HepG2 (cell line): ENCODE results near the gene RPS19. TPM values are rescaled to one million over a fixed set of nuclear protein-coding genes. Genes with fewer than 3 reads are reported as not detected.

Source experiments
- ATAC-seq: fragments of 200-7000 bp; cut with Tn5 transposase; 3 replicates; pipeline ENCODE4 v1.9.1; 2020; ENCODE audit warnings: mild to moderate bottlenecking, moderate library complexity
- BruUV-seq: library from RNA; stranded (reverse); fragments of 400-500 nt; replicated peaks from 2 replicates; lab custom pipeline; 2021; lab: Mats Ljungman, UMichigan
- CTCF ChIA-PET: fragments of 300-600 bp; formaldehyde crosslinking; extraction: SDS; loops from one replicate; lab custom pipeline; 2021; ENCODE audit warnings: low total read pairs, inconsistent platforms, low intra/inter-chr PET ratio; lab: Yijun Ruan, JAX
- POLR2A ChIA-PET: fragments of 350-600 bp; sonication (Branson Sonifier 250); formaldehyde crosslinking; loops from one replicate; lab custom pipeline; 2020; ENCODE audit warnings: antibody characterized with exemption, inconsistent platforms; lab: Yijun Ruan, JAX
- DNase-seq: peaks from one replicate; pipeline ENCODE4 v3.0.0-alpha.2; 2015; ENCODE audit warnings: low spot score
- FAIRE-seq: peaks from 3 replicates; lab custom pipeline; 2011; peaks lifted over from hg19 to GRCh38; lab: Jason Lieb, UNC
- H2AFZ ChIP-seq: one replicate; pipeline ENCODE4 v1.6.1; 2011; ENCODE audit warnings: low read length, inconsistent platforms
- H3K27ac ChIP-seq: fragments of 300-600 bp; 3 replicates; pipeline ENCODE4 v1.8.0; 2011; ENCODE audit warnings: mixed run types, mild to moderate bottlenecking, mixed read lengths, low read length, inconsistent platforms; ENCODE audit not compliant: insufficient read depth; ENCODE audit errors: extremely low read length
- H3K27me3 ChIP-seq, 2 experiments: fragments of 200-600 bp in 1 of 2; 2 replicates in 1 of 2; 3 replicates in 1 of 2; pipeline versions ENCODE4 v1.6.0 to v1.8.0; 2011; ENCODE audit warnings: low read length in 2 of 2, mild to moderate bottlenecking in 2 of 2, moderate library complexity in 2 of 2, inconsistent platforms in 1 of 2; ENCODE audit not compliant: insufficient read depth in 2 of 2, control insufficient read depth in 1 of 2
- H3K36me3 ChIP-seq, 2 experiments: fragments of 200-600 bp in 1 of 2; replicated peaks in 1 of 2; 2 replicates in 1 of 2; 3 replicates in 1 of 2; pipeline versions ENCODE4 v1.5.1 to v1.8.0; 2011; ENCODE audit warnings: low read length in 2 of 2, inconsistent platforms in 1 of 2; ENCODE audit not compliant: insufficient read depth in 2 of 2, control insufficient read depth in 1 of 2
- H3K4me1 ChIP-seq: 2 replicates; pipeline ENCODE4 v1.5.1; 2012; ENCODE audit warnings: low read length, inconsistent platforms; ENCODE audit not compliant: insufficient read depth
- H3K4me2 ChIP-seq: 2 replicates; pipeline ENCODE4 v1.6.0; 2011; ENCODE audit warnings: low read depth, low read length, inconsistent platforms
- H3K4me3 ChIP-seq, 3 experiments: fragments of 200-600 bp in 1 of 3; sonication (generic), shearing (Covaris generic) in 1 of 3; replicated peaks in 1 of 3; 2 replicates each; pipeline ENCODE4 v1.5.1; 2011 to 2016; ENCODE audit warnings: low read length in 3 of 3, inconsistent platforms in 2 of 3, low read depth in 2 of 3, mild to moderate bottlenecking in 2 of 3, control low read depth in 1 of 3, mixed read lengths in 1 of 3; ENCODE audit not compliant: insufficient read depth in 1 of 3
- H3K79me2 ChIP-seq: one replicate; pipeline ENCODE4 v1.6.1; 2011; ENCODE audit warnings: low read length, inconsistent platforms; ENCODE audit not compliant: insufficient read depth
- H3K9ac ChIP-seq: 2 replicates; pipeline ENCODE4 v1.6.0; 2011; ENCODE audit warnings: mild to moderate bottlenecking, low read depth, low read length, inconsistent platforms; ENCODE audit not compliant: insufficient read depth
- H3K9me3 ChIP-seq: 2 replicates; pipeline ENCODE4 v1.5.1; 2012; ENCODE audit warnings: mild to moderate bottlenecking, low read length
- H4K20me1 ChIP-seq: 2 replicates; pipeline ENCODE4 v1.6.0; 2011; ENCODE audit warnings: inconsistent platforms, mild to moderate bottlenecking, low read length, moderate library complexity; ENCODE audit not compliant: insufficient read depth
- HNRNPUL1 ChIP-seq: fragments of 200-400 bp; formaldehyde crosslinking; IDR thresholded peaks from 2 replicates; pipeline ENCODE4 v1.6.1; 2017; ENCODE audit warnings: low read depth, mild to moderate bottlenecking, low read length, moderate library complexity
- STAG1 ChIP-seq: sonication (generic); formaldehyde crosslinking; IDR thresholded peaks from 2 replicates; pipeline ENCODE4 v1.4.0; 2020; ENCODE audit warnings: missing genetic modification reagents
- ZNF619 ChIP-seq: sonication (generic); formaldehyde crosslinking; IDR thresholded peaks from 2 replicates; pipeline ENCODE4 v1.4.0; 2020; ENCODE audit warnings: mild to moderate bottlenecking, missing genetic modification reagents
- ZNF670 ChIP-seq: sonication (generic); formaldehyde crosslinking; IDR thresholded peaks from 2 replicates; pipeline ENCODE4 v1.8.0; 2022; ENCODE audit warnings: mild to moderate bottlenecking, missing genetic modification reagents, borderline replicate concordance
- ZNF724P ChIP-seq: sonication (generic); formaldehyde crosslinking; IDR thresholded peaks from 2 replicates; pipeline ENCODE4 v1.8.0; 2022; ENCODE audit warnings: missing genetic modification reagents, borderline replicate concordance
- ZNF816 ChIP-seq: sonication (generic); formaldehyde crosslinking; IDR thresholded peaks from 2 replicates; pipeline ENCODE4 v1.8.0; 2022; ENCODE audit warnings: missing genetic modification reagents, mild to moderate bottlenecking, borderline replicate concordance
- WGBS: methylation state at CpG from one replicate; pipeline ENCODE4 v1.1.6; 2017; ENCODE audit warnings: low lambda C conversion rate; 5-methylcytosine and 5-hydroxymethylcytosine counted together
- in situ Hi-C: cut with HindIII; loops from 2 replicates; pipeline ENCODE4 v1.10.0; 2017; ENCODE audit warnings: low pct_unique_long_range_greater_than_20kb; ENCODE audit not compliant: extremely low pct_ligation_motif_present
- intact Hi-C: fragments of 100-400 bp; cut with micrococcal nuclease; formaldehyde crosslinking; loops from one replicate; pipeline ENCODE4 v1.10.0; 2022; ENCODE audit not compliant: unreplicated experiment
- polyA plus RNA-seq, 8 experiments: library from polyadenylated mRNA; depleted of rRNA in 3 of 8; stranded (reverse) in 7 of 8; unstranded in 1 of 8; fragments of >200 nt; fragmentation: Illumina TruSeq in 4 of 8; extraction: Trizol in 4 of 8; gene quantifications; 2 replicates each; pipeline versions ENCODE4 v1.2.1 to v1.2.3, GENCODE V29; 2011 to 2016; ENCODE audit warnings: low read depth in 4 of 8, missing spikeins in 1 of 8, mixed read lengths in 1 of 8; ENCODE audit not compliant: insufficient read depth in 1 of 8
- total RNA-seq, 5 experiments: library from RNA; depleted of rRNA; stranded (reverse); fragments of >200 nt; fragmentation: Illumina TruSeq; extraction: Trizol; gene quantifications; 2 replicates each; pipeline ENCODE4 v1.2.3, GENCODE V29; 2016; ENCODE audit warnings: low read depth in 1 of 5
- TF ChIP-seq, protein P1 (sequence below): sonication (generic); formaldehyde crosslinking; IDR thresholded peaks from 2 replicates; pipeline ENCODE4 v1.4.0; 2020; ENCODE audit warnings: mild to moderate bottlenecking, missing genetic modification reagents
- TF ChIP-seq, protein P2 (sequence below): sonication (generic); formaldehyde crosslinking; IDR thresholded peaks from 2 replicates; pipeline ENCODE4 v1.9.0; 2022; ENCODE audit warnings: missing genetic modification reagents, mild to moderate bottlenecking, borderline replicate concordance
- TF ChIP-seq, protein P3 (sequence below): sonication (generic); formaldehyde crosslinking; IDR thresholded peaks from 2 replicates; pipeline ENCODE4 v1.4.0; 2020; ENCODE audit warnings: missing genetic modification reagents

Gene RPS19
- total and polyA plus RNA-seq, 2 of the 13 experiments (the other 11 are each of a cell fraction or from before 2014, with no cell fraction given): 1,983 to 4,758 TPM

DNA sequence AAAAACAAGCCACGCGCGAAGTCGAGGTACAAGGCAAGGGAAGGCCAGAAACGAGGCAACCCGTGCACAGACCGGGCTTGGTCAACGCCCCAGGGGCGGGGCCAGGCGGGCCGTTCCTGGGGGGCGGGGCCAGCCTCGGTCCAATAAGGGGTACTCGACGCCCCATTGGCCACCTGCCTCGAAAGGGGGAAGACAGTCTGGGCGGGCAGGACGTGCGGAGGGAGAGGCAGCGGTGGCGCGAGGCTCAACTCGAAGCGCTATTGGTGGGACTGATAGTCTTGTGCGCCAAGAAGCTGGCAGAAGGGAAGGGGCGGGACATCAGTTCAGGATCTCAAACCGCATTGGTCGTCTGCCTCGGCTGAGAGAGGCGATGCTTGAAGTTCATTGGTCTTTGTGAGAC is 15.5 kb upstream of the RPS19 start, which contains the start of gene LYPD4 (continued):
- TF ChIP-seq, protein P1, sequence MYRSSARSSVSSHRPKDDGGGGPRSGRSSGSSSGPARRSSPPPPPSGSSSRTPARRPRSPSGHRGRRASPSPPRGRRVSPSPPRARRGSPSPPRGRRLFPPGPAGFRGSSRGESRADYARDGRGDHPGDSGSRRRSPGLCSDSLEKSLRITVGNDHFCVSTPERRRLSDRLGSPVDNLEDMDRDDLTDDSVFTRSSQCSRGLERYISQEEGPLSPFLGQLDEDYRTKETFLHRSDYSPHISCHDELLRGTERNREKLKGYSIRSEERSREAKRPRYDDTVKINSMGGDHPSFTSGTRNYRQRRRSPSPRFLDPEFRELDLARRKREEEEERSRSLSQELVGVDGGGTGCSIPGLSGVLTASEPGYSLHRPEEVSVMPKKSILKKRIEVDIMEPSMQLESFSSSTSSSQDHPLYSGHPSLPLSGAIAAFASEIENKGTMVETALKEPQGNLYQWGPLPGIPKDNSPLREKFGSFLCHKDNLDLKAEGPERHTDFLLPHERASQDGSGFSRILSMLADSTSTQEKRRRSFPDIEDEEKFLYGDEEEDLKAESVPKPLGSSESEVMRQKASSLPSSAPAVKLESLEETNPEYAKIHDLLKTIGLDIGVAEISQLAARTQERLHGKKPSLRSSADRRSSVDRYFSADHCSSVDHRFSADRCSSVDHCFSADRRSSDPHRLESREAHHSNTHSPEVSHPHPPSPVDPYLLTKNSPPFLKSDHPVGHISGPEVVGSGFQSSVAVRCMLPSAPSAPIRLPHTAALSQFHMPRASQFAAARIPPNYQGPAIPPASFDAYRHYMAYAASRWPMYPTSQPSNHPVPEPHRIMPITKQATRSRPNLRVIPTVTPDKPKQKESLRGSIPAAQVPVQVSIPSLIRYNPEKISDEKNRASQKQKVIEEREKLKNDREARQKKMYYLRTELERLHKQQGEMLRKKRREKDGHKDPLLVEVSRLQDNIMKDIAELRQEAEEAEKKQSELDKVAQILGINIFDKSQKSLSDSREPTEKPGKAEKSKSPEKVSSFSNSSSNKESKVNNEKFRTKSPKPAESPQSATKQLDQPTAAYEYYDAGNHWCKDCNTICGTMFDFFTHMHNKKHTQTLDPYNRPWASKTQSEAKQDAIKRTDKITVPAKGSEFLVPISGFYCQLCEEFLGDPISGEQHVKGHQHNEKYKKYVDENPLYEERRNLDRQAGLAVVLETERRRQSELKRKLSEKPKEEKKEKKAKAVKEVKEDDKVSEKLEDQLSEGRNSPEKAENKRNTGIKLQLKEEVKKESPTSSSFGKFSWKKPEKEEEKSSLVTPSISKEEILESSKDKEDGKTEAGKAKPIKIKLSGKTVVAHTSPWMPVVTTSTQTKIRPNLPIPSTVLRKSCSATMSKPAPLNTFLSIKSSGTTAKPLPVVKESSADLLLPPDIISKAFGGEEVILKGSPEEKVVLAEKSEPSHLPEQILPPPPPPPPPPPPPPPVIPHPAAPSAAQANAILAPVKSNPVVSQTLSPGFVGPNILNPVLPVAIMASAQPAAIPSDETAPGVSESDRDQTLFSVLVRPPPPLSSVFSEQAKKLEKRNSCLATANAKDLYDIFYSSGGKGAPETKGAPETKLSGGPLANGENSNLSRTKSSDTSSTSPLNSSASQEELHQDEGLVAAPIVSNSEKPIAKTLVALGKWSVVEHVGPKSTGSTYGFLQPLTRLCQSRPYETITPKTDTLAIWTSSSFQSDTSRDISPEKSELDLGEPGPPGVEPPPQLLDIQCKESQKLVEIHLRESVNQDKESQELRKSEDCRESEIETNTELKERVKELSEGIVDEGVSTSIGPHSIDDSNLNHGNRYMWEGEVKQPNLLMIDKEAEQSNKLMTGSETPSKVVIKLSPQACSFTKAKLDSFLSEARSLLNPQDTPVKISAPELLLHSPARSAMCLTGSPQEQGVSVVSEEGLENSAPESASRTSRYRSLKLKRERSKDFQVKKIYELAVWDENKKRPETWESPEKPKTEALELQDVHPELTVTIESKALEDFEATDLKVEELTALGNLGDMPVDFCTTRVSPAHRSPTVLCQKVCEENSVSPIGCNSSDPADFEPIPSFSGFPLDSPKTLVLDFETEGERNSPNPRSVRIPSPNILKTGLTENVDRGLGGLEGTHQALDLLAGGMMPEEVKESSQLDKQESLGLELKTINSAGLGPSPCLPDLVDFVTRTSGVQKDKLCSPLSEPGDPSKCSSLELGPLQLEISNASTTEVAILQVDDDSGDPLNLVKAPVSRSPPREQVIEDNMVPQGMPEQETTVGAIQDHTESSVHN: no peak
- TF ChIP-seq ZNF816 (CRISPR knock-in tag) (no peak), STAG1 (CRISPR knock-in tag) (no peak)
- TF ChIP-seq, protein P2, sequence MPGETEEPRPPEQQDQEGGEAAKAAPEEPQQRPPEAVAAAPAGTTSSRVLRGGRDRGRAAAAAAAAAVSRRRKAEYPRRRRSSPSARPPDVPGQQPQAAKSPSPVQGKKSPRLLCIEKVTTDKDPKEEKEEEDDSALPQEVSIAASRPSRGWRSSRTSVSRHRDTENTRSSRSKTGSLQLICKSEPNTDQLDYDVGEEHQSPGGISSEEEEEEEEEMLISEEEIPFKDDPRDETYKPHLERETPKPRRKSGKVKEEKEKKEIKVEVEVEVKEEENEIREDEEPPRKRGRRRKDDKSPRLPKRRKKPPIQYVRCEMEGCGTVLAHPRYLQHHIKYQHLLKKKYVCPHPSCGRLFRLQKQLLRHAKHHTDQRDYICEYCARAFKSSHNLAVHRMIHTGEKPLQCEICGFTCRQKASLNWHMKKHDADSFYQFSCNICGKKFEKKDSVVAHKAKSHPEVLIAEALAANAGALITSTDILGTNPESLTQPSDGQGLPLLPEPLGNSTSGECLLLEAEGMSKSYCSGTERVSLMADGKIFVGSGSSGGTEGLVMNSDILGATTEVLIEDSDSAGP: no peak
- TF ChIP-seq, all 625 proteins: peak for 0

DNA sequence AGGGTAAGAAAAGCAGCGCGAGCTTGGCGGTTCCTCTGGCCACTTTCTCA is 15.2 kb upstream of the RPS19 start, which contains the start of gene DMRTC2:
DMRTC2 (plus strand) TSS at position 42 of the 50 bp plus-strand sequence. CDS start 2,387 bp downstream, outside the sequence.
- H3K4me2 ChIP-seq: no peak within 1 kb of the TSS
- no peaks in the 10 kb centered on the region for H4K20me1 ChIP-seq
- in situ Hi-C loops: no loop called here
- H3K4me3 ChIP-seq: no peak within 1 kb of the TSS
- H3K36me3 ChIP-seq: no peaks in the 10 kb centered on the region
- peaks cover 0 to 3% of the 10 kb centered on the region in 2 experiments; a peak in 2 of 5 replicates for H3K27me3 ChIP-seq
- FAIRE-seq (no peak), ATAC-seq (no peak), DNase-seq (no peak)
- H3K9me3 ChIP-seq: no peaks in the 10 kb centered on the region
- WGBS: 85% methylated on average over 3 of the region's 3 CpGs
- no TSS peak for BruUV-seq
- no peak within 1 kb of the TSS for H3K9ac ChIP-seq
- H3K27ac ChIP-seq: no peak within 1 kb of the TSS
- CTCF ChIA-PET: no interaction called here
- H3K79me2 ChIP-seq: no peaks in the 10 kb centered on the region
- POLR2A ChIA-PET: no interaction called here
- peaks cover 18% of the 10 kb centered on the region for H3K4me1 ChIP-seq
- intact Hi-C loops: no loop called here
- H2AFZ ChIP-seq: no peak within 1 kb of the TSS
- no peak for TF ChIP-seq ZNF670 (CRISPR knock-in tag)
- TF ChIP-seq HNRNPUL1: no peak
- TF ChIP-seq, protein P3, sequence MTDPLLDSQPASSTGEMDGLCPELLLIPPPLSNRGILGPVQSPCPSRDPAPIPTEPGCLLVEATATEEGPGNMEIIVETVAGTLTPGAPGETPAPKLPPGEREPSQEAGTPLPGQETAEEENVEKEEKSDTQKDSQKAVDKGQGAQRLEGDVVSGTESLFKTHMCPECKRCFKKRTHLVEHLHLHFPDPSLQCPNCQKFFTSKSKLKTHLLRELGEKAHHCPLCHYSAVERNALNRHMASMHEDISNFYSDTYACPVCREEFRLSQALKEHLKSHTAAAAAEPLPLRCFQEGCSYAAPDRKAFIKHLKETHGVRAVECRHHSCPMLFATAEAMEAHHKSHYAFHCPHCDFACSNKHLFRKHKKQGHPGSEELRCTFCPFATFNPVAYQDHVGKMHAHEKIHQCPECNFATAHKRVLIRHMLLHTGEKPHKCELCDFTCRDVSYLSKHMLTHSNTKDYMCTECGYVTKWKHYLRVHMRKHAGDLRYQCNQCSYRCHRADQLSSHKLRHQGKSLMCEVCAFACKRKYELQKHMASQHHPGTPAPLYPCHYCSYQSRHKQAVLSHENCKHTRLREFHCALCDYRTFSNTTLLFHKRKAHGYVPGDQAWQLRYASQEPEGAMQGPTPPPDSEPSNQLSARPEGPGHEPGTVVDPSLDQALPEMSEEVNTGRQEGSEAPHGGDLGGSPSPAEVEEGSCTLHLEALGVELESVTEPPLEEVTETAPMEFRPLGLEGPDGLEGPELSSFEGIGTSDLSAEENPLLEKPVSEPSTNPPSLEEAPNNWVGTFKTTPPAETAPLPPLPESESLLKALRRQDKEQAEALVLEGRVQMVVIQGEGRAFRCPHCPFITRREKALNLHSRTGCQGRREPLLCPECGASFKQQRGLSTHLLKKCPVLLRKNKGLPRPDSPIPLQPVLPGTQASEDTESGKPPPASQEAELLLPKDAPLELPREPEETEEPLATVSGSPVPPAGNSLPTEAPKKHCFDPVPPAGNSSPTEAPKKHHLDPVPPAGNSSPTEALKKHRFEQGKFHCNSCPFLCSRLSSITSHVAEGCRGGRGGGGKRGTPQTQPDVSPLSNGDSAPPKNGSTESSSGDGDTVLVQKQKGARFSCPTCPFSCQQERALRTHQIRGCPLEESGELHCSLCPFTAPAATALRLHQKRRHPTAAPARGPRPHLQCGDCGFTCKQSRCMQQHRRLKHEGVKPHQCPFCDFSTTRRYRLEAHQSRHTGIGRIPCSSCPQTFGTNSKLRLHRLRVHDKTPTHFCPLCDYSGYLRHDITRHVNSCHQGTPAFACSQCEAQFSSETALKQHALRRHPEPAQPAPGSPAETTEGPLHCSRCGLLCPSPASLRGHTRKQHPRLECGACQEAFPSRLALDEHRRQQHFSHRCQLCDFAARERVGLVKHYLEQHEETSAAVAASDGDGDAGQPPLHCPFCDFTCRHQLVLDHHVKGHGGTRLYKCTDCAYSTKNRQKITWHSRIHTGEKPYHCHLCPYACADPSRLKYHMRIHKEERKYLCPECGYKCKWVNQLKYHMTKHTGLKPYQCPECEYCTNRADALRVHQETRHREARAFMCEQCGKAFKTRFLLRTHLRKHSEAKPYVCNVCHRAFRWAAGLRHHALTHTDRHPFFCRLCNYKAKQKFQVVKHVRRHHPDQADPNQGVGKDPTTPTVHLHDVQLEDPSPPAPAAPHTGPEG: no peak
- TF ChIP-seq ZNF724P (CRISPR knock-in tag): no peak
- TF ChIP-seq ZNF619 (CRISPR knock-in tag): no peak
